Effector memory CD4-positive, alpha-beta T cell (primary cell): ENCODE measurements around the gene XDH.

Experiments
- DNase-seq, 3 donors: peaks; one replicate each; pipeline ENCODE4 v3.0.0-alpha.2; 2020
- H3K27ac ChIP-seq: 2 replicates; pipeline ENCODE4 v1.7.0; 2013; ENCODE audit warnings: mild to moderate bottlenecking, low read length, moderate library complexity; ENCODE audit not compliant: insufficient read depth, poor library complexity, severe bottlenecking
- H3K27me3 ChIP-seq: replicated peaks from 2 replicates; pipeline ENCODE4 v1.7.0; 2013; ENCODE audit warnings: mild to moderate bottlenecking, low read length; ENCODE audit not compliant: insufficient read depth, control insufficient read depth, poor library complexity, severe bottlenecking
- H3K36me3 ChIP-seq: 2 replicates; pipeline ENCODE4 v1.7.0; 2013; ENCODE audit warnings: mild to moderate bottlenecking, low read length, moderate library complexity; ENCODE audit not compliant: control insufficient read depth, insufficient read depth
- H3K4me1 ChIP-seq: 2 replicates; pipeline ENCODE4 v1.7.0; 2013; ENCODE audit warnings: low read length, mild to moderate bottlenecking; ENCODE audit not compliant: control insufficient read depth, insufficient read depth, poor library complexity, severe bottlenecking
- H3K4me3 ChIP-seq: 2 replicates; pipeline ENCODE4 v1.7.0; 2013; ENCODE audit warnings: low read length, low read depth, mild to moderate bottlenecking; ENCODE audit not compliant: insufficient read depth, poor library complexity, severe bottlenecking
- H3K9me3 ChIP-seq: 2 replicates; pipeline ENCODE4 v1.7.0; 2013; ENCODE audit warnings: mild to moderate bottlenecking, low read length, moderate library complexity; ENCODE audit not compliant: control insufficient read depth

The XDH gene

DNA sequence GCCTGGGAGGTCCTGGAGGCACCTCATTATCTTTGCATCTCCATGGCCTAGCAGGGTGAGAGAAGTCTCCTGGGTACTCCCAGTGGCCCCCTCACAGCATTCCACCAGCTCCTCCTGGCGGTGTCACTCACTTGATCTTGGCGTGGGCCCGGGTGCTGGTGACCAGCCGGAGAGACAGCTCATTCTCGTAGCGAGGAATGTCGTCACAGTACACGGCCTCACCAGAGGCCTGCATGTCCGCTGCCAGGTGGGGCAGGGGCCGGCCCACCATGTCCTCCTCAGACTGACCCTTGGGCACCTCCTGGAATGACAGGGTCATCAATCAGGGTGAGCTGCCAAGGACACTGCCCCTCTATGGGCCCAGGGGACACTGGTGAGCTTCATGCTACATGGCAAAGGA lies 42.4 kb downstream of the XDH start:
- no peak for DNase-seq
- Histone ChIP-seq H3K4me1 (no peaks in the 10 kb centered on the region), H3K9me3 (no peaks in the 10 kb centered on the region), H3K36me3 (no peaks in the 10 kb centered on the region), H3K27me3 (no peaks in the 10 kb centered on the region), H3K27ac (no peak overlapping the region), H3K4me3 (no peak overlapping the region)

GRCh38 chr2:31371691-31372090 lies 42.9 kb downstream of the XDH start:
- no peaks in the 10 kb centered on the region for H3K4me1 ChIP-seq
- no peaks in the 10 kb centered on the region for H3K27me3 ChIP-seq
- H3K4me3 ChIP-seq = no peak overlapping the region
- no peak for DNase-seq
- H3K36me3 ChIP-seq = no peaks in the 10 kb centered on the region
- no peaks in the 10 kb centered on the region for H3K9me3 ChIP-seq
- H3K27ac ChIP-seq = no peak overlapping the region

GRCh38 chr2:31366733-31367132 lies 47.8 kb downstream of the XDH start:
- Histone ChIP-seq H3K9me3 (no peaks in the 10 kb centered on the region), H3K4me1 (no peaks in the 10 kb centered on the region), H3K4me3 (no peak overlapping the region), H3K27ac (no peak overlapping the region), H3K27me3 (no peaks in the 10 kb centered on the region), H3K36me3 (no peaks in the 10 kb centered on the region)
- no peak for DNase-seq

DNA sequence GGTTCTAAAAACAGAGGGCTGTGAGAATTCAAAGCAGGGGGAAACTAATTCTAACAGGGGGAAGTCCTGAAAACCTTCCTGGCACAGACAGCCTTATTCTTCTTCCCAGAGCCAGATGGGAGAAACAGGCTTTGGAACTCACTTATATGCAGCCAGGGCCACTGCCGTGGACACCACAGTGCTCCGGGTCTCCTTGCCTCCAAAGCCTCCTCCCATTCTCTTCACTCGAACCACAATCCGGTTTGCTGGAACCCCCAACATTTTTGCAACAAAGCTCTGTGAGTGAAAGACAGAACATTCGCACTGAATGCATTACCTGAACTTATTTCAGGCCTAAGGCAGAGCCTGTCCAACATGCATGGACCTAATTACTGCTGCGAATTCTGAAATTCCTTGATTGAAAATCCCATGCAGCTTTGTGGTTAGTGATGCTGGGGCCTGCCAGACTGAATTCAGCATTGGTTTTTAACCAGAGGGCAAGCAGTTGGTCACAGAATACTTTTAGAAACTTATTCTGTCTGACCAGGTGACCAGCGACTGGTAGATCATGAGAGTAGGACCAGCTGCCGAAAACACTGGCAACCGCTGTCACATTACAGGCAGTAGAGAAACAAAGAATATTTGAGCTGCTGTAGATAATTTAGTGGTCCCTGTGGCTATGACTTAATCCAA lies 48.6 kb downstream of the XDH start:
- no peaks in the 10 kb centered on the region for H3K36me3 ChIP-seq

DNA sequence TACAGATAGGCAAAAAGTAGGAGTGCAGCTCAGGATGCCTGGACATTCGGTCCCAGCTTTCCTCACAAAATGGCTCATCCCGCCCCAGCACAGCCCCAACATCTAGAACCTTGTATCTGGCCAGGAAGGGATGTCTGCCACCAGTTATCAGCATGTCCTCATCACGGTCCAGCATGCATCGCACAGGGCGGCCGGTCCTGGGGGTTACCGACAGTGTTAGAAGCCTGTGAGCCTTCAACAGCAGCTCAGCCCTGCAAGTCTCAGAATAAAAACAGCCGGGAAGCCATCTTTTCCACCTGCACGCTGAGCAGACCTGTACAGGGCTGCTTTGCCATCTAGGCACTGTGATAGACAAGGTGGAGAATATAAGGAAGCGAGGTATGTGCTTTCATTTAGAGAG lies 49.2 kb downstream of the XDH start:
- no peak for DNase-seq
- Histone ChIP-seq H3K4me3 (no peak overlapping the region), H3K4me1 (no peaks in the 10 kb centered on the region), H3K27ac (no peak overlapping the region), H3K9me3 (no peaks in the 10 kb centered on the region), H3K36me3 (no peaks in the 10 kb centered on the region), H3K27me3 (no peaks in the 10 kb centered on the region)

More for the DNA sequence above, 48.6 kb downstream of the XDH start:
- H3K4me1 ChIP-seq = no peaks in the 10 kb centered on the region
- H3K27me3 ChIP-seq = no peaks in the 10 kb centered on the region
- H3K4me3 ChIP-seq = no peak overlapping the region
- DNase-seq = no peak
- no peak overlapping the region for H3K27ac ChIP-seq
- H3K9me3 ChIP-seq = no peaks in the 10 kb centered on the region

DNA sequence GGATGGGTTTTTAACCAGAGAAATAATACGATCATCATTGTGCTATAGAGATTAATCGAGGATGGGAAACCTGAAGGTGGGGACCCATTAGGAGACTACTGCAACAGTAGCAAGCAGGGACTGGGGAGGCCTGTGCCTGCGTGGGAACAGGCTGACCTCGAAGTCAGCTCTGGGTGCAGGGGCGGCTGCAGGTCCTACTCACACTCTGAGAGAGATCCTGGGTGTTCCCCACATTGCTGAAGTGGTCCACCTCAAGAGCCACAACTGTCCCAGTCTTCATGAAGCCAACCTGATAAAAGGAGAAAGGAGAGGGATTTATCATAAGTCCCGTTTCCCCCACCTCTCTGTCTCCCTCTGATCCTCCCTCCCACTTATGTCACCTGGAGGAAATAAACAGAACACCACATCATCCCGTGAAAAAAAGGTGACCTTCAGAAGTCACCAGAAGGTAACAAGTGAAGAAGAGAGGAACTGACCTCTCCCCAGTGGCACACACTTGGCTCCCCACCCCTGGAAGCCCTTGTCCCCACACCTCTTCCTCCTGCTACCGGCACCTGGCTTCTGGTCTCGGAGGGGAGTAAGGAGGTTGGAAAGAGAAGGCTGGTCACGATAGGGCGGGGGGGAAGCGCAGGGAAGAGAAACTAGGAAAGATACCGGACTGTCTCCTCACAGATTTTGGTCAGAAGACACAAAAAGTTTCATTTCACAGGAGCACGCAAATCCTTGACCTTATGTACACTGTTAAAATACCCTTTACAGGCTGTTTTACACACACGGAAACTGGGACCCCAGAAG lies 50.4 kb downstream of the XDH start:
- no peaks in the 10 kb centered on the region for H3K36me3 ChIP-seq
- no peaks in the 10 kb centered on the region for H3K27me3 ChIP-seq
- H3K9me3 ChIP-seq = no peaks in the 10 kb centered on the region
- no peak overlapping the region for H3K27ac ChIP-seq
- no peak overlapping the region for H3K4me3 ChIP-seq
- no peaks in the 10 kb centered on the region for H3K4me1 ChIP-seq
- no peak for DNase-seq

- H3K27ac ChIP-seq = no peak overlapping the region
- no peaks in the 10 kb centered on the region for H3K36me3 ChIP-seq
- no peak for DNase-seq
- H3K9me3 ChIP-seq = no peaks in the 10 kb centered on the region
- H3K4me3 ChIP-seq = no peak overlapping the region
- H3K4me1 ChIP-seq = no peaks in the 10 kb centered on the region
- no peaks in the 10 kb centered on the region for H3K27me3 ChIP-seq
These were observed 52.0 kb downstream of the XDH start for GRCh38 chr2:31362581-31362980.

DNA sequence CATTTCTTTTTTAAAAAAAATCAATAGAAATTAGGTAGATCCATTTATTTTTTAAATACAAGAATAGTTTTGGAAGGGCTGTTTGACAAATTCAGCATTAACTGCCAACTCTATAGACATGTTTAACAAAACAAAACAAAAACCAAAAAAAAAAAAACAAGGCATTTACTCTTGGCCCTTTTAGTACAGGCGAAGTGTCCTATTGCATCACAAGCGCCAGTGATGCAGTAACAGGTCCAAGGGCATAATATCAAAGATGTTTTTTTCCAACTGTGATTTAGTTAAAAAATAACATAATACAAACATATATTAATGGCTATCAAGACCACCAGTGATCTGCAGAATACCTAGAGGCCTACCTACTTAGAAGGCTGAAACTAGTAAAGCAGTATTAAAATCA lies 55.3 kb downstream of the XDH start:
- H3K4me1 ChIP-seq = no peaks in the 10 kb centered on the region

DNA sequence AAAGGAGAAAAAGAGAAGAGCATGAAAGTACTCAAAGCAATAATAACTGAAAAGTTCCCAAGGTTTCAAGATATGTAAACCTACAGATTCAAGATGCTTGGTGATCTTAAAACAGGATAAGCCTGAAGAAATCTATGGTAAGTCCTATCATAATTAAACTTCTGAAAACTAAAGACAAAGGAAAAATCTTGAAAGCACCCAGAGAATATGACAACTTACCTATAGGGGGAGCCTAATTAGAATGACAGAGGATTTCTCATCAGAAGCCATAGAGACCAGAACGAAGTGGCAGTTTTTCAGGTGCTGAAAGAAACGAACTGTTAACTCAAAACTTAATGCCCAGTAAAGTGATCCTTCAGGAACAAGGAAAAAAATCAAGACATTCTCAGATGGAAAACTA lies 59.7 kb downstream of the XDH start:
- no peaks in the 10 kb centered on the region for H3K27me3 ChIP-seq
- no peak overlapping the region for H3K4me3 ChIP-seq
- H3K36me3 ChIP-seq = no peaks in the 10 kb centered on the region

More for the DNA sequence above, 55.3 kb downstream of the XDH start:
- no peaks in the 10 kb centered on the region for H3K27me3 ChIP-seq
- H3K36me3 ChIP-seq = no peaks in the 10 kb centered on the region
- DNase-seq = no peak
- no peak overlapping the region for H3K27ac ChIP-seq
- H3K4me3 ChIP-seq = no peak overlapping the region
- no peaks in the 10 kb centered on the region for H3K9me3 ChIP-seq

GRCh38 chr2:31353179-31353578 lies 61.4 kb downstream of the XDH start:
- Histone ChIP-seq H3K9me3 (no peaks in the 10 kb centered on the region), H3K4me3 (no peak overlapping the region), H3K36me3 (no peaks in the 10 kb centered on the region), H3K27ac (no peak overlapping the region), H3K4me1 (no peaks in the 10 kb centered on the region), H3K27me3 (no peaks in the 10 kb centered on the region)
- no peak for DNase-seq

More for the DNA sequence above, 59.7 kb downstream of the XDH start:
- no peaks in the 10 kb centered on the region for H3K9me3 ChIP-seq
- DNase-seq = no peak
- no peak overlapping the region for H3K27ac ChIP-seq
- no peaks in the 10 kb centered on the region for H3K4me1 ChIP-seq
